B cell (primary cell): Measurements from ENCODE around the gene MGA.

Experiments
- EZH2 ChIP-seq: IDR thresholded peaks from 2 replicates; pipeline ENCODE4 v1.6.1; 2012; ENCODE audit warnings: borderline replicate concordance, low read depth, mild to moderate bottlenecking, moderate library complexity, low read length; ENCODE audit not compliant: insufficient read depth, poor library complexity, severe bottlenecking
- TF ChIP-seq, protein P1 (sequence below): fragments of 200-600 bp; IDR thresholded peaks from one replicate; pipeline ENCODE4 v1.8.0; 2022; ENCODE audit warnings: antibody characterized with exemption, mild to moderate bottlenecking

GRCh38 chr15:41782371-41783282, 122.4 kb downstream of the MGA start:
- TF ChIP-seq, protein P1, sequence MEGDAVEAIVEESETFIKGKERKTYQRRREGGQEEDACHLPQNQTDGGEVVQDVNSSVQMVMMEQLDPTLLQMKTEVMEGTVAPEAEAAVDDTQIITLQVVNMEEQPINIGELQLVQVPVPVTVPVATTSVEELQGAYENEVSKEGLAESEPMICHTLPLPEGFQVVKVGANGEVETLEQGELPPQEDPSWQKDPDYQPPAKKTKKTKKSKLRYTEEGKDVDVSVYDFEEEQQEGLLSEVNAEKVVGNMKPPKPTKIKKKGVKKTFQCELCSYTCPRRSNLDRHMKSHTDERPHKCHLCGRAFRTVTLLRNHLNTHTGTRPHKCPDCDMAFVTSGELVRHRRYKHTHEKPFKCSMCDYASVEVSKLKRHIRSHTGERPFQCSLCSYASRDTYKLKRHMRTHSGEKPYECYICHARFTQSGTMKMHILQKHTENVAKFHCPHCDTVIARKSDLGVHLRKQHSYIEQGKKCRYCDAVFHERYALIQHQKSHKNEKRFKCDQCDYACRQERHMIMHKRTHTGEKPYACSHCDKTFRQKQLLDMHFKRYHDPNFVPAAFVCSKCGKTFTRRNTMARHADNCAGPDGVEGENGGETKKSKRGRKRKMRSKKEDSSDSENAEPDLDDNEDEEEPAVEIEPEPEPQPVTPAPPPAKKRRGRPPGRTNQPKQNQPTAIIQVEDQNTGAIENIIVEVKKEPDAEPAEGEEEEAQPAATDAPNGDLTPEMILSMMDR = no peak
- no peak for TF ChIP-seq EZH2
